ENCODE results near the gene KRTAP4-8.
"Not testable (repeated sequence)": the region's sequence is repeated elsewhere in the genome, so short reads cannot be mapped to it uniquely, and the experiment has no call there.

DNA sequence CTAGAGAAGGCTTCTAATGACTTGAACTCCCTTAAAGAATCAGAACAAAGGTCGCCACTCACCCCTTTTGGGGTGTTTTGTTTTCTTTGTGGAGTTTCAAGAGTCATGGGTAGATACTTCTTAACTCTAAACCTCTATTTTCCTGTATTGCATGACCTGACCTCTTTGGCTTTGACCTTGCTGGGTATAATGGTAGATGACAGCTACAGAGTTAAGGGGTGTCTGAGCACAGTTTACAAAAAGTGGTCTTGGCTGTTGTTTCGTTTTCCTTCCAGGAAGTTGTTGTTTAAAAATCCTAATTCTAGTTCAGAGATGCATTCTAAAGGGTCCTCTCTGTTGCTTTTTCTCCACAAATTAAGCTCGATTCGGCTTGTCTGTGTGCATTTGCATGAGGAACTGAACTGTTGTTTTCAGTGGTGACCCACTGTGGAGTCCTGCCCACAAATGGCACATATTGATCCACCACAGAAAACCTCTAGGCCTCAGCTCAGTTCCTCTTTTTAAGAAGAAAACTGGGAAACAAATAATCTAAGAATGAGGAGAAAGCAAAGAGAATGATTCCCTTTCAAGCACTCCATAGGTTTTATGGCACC lies 9.1 kb downstream of the KRTAP4-8 start:
- TF ChIP-seq, protein P1, sequence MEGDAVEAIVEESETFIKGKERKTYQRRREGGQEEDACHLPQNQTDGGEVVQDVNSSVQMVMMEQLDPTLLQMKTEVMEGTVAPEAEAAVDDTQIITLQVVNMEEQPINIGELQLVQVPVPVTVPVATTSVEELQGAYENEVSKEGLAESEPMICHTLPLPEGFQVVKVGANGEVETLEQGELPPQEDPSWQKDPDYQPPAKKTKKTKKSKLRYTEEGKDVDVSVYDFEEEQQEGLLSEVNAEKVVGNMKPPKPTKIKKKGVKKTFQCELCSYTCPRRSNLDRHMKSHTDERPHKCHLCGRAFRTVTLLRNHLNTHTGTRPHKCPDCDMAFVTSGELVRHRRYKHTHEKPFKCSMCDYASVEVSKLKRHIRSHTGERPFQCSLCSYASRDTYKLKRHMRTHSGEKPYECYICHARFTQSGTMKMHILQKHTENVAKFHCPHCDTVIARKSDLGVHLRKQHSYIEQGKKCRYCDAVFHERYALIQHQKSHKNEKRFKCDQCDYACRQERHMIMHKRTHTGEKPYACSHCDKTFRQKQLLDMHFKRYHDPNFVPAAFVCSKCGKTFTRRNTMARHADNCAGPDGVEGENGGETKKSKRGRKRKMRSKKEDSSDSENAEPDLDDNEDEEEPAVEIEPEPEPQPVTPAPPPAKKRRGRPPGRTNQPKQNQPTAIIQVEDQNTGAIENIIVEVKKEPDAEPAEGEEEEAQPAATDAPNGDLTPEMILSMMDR (conservative IDR thresholded peaks at IDR 0.05 in 1 of 2, IDR thresholded peaks at IDR 0.05 in 1 of 2; ENCODE audit: extremely low read depth in 1 of 2, insufficient read depth in 1 of 2, low read depth in 1 of 2, low read length in 2 of 2): not testable (repeated sequence)
- TF ChIP-seq EZH2 (IDR thresholded peaks at IDR 0.05; ENCODE audit: borderline replicate concordance, low read length): not testable (repeated sequence)
